ENCODE data around the gene TDRD7. TPM values are rescaled to one million over a fixed set of nuclear protein-coding genes. Genes with fewer than 3 reads are reported as not detected.
A peak's percentile ranks its signal among the peaks of the same experiment; 100 is the strongest.

Gene TDRD7
- total RNA-seq, 1 donor: 12.2 TPM

- H3K4me3 ChIP-seq (ENCODE audit: low read depth, low read length): no peak overlapping the region
- TF ChIP-seq CTCF (IDR thresholded peaks at IDR 0.05; ENCODE audit: insufficient read depth, low read length): no peak
- no peak for DNase-seq (ENCODE audit: low read depth)
Measured at GRCh38 chr9:97470076-97470475, 58.2 kb downstream of the TDRD7 start.

- TF ChIP-seq CTCF (IDR thresholded peaks at IDR 0.05; ENCODE audit: insufficient read depth, low read length): no peak
- H3K4me3 ChIP-seq (ENCODE audit: low read depth, low read length): no peak overlapping the region
- no peak for DNase-seq (ENCODE audit: low read depth)
Measured at GRCh38 chr9:97473717-97474116, 61.8 kb downstream of the TDRD7 start.

- TF ChIP-seq CTCF (IDR thresholded peaks at IDR 0.05; ENCODE audit: insufficient read depth, low read length): no peak
- H3K4me3 ChIP-seq (ENCODE audit: low read depth, low read length): no peak overlapping the region
- DNase-seq (ENCODE audit: low read depth): no peak
Measured at GRCh38 chr9:97474372-97474925, 62.6 kb downstream of the TDRD7 start.

- TF ChIP-seq CTCF (IDR thresholded peaks at IDR 0.05; ENCODE audit: insufficient read depth, low read length): no peak
- DNase-seq (ENCODE audit: low read depth): no peak
- no peak overlapping the region for H3K4me3 ChIP-seq (ENCODE audit: low read depth, low read length)
Measured at GRCh38 chr9:97475059-97475458, 63.2 kb downstream of the TDRD7 start.

- DNase-seq (ENCODE audit: low read depth): no peak
- no peak overlapping the region for H3K4me3 ChIP-seq (ENCODE audit: low read depth, low read length)
- TF ChIP-seq CTCF (IDR thresholded peaks at IDR 0.05; ENCODE audit: insufficient read depth, low read length): no peak
Measured at GRCh38 chr9:97478301-97478981, 66.5 kb downstream of the TDRD7 start.

GRCh38 chr9:97479496-97480159 lies 67.7 kb downstream of the TDRD7 start:
- no peak for TF ChIP-seq CTCF (IDR thresholded peaks at IDR 0.05; ENCODE audit: insufficient read depth, low read length)
- DNase-seq (ENCODE audit: low read depth): peak; percentile 47
- H3K4me3 ChIP-seq (ENCODE audit: low read depth, low read length): no peak overlapping the region
